SHP77 treated with DMSO at 0.1 percent for 48 hours (cell line): Measurements from ENCODE around the gene GAL.

ENCODE experiments used
- DNase-seq: peaks from one replicate; lab custom pipeline; 2025; lab: John Stamatoyannopoulos, UW

Gene GAL

GRCh38 chr11:68710409-68710808, 26.1 kb downstream of the GAL start:
- no peak for DNase-seq

- no peak for DNase-seq
Observed at GRCh38 chr11:68711114-68711513, 26.8 kb downstream of the GAL start.

GRCh38 chr11:68714060-68714856, 29.9 kb downstream of the GAL start:
- DNase-seq = no peak

GRCh38 chr11:68715456-68716122, 31.2 kb downstream of the GAL start:
- DNase-seq = no peak

- DNase-seq = no peak
Observed at GRCh38 chr11:68721075-68721474, 36.7 kb downstream of the GAL start.

GRCh38 chr11:68722143-68722542, 37.8 kb downstream of the GAL start:
- no peak for DNase-seq

GRCh38 chr11:68724293-68724692, 39.9 kb downstream of the GAL start:
- no peak for DNase-seq

- no peak for DNase-seq
Observed at GRCh38 chr11:68727783-68728182, 43.4 kb downstream of the GAL start.

GRCh38 chr11:68734111-68734510, 49.8 kb downstream of the GAL start:
- no peak for DNase-seq

GRCh38 chr11:68735125-68735524, 50.8 kb downstream of the GAL start:
- no peak for DNase-seq

- DNase-seq = no peak
Observed at GRCh38 chr11:68735646-68736045, 51.3 kb downstream of the GAL start.
